Left renal pelvis (tissue), 4 donors: ENCODE measurements around the gene SERPINB12. TPM values are rescaled to one million over a fixed set of nuclear protein-coding genes. Genes with fewer than 3 reads are reported as not detected.

Experiments
- DNase-seq, 4 donors: peaks; one replicate each; pipeline ENCODE4 v3.0.0-alpha.2; 2013; ENCODE audit warnings: low read depth in 4 of 4, low spot score in 3 of 4
- polyA plus RNA-seq, 4 donors: library from polyadenylated mRNA; unstranded; fragments of 120-200 nt; gene quantifications; one replicate each; pipeline ENCODE4 v1.2.1, GENCODE V29; 2013; ENCODE audit not compliant: insufficient read length in 4 of 4

SERPINB12 gene
- polyA plus RNA-seq, 4 donors = not detected

DNA sequence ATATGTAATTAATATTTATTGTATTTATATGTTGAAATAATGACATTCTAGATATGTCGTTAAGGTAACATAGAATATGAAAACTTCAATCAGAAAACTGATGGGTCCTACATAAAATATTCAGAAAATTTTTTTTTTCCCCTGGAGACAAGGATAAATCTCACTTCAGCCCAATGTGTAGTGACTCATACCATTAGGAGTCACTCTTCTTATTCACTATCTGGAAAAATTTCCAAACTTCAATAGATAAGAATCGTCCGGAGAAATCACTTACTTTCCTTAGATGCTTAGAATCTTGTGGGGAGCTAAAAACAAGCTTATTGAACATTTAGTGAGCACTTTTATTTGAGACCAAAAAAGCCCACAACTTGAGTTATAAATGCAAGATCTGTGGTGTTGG is 49.6 kb downstream of the SERPINB12 start:
- DNase-seq = no peak

DNA sequence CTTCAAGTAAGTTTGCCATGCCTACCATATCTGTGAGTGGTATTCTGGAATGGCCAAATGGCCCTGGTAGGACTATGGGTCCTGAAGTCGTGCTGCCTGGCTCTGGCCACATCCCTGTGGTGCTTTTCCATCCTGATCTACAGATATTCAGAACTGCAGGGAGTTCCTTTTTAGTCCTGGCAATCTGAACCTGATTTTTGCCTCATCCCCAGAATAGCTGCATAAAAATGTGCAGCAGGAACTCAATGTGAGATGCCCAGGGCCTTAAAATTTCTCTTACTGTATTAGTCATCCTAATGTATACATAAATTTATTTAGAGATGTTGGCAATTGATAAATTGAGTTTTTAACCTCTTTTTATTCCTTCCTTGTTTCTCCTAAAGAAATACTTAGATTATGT is 50.3 kb downstream of the SERPINB12 start:
- no peak for DNase-seq

DNA sequence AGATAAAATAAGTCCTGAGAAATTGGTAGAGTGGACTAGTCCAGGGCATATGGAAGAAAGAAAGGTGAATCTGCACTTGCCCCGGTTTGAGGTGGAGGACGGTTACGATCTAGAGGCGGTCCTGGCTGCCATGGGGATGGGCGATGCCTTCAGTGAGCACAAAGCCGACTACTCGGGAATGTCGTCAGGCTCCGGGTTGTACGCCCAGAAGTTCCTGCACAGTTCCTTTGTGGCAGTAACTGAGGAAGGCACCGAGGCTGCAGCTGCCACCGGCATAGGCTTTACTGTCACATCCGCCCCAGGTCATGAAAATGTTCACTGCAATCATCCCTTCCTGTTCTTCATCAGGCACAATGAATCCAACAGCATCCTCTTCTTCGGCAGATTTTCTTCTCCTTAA is 54.8 kb downstream of the SERPINB12 start:
- no peak for DNase-seq

DNA sequence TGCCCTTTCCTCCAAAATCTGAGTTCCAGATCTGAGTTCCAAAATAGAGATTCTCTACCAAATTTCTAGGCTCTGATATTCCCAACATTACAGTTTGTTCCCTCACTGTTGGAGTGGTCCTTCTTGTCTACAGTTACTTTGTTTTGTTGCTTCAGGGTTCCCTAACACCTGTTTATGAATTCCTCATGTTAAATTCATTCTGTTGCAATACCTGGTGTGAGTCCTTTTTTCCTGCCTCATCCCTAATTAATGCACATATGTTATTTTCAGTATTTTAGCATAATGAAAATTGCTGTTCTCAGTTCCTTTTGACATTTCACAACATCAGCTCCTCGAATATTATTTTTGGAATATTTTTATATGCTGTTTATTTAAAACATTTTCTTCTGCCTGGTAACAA is 61.2 kb downstream of the SERPINB12 start:
- no peak for DNase-seq

DNA sequence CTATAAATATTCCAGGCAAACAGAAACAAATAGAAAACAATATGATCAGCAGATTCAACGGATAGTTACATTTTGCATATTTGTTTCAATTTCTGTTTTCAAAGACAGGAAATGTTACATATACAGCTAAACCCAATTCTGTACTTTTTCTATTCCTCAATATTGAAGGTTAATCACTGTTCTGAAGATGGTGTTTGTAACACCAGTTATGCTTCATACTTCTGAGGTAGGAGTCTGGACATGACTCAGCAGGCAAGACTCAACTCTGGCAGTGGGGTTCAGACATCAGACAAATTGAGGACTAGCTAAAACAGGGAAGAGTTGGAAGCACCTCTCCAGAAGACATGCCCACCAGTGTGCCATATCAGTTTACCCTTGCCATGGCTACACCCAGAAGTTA is 61.6 kb downstream of the SERPINB12 start:
- DNase-seq = no peak

DNA sequence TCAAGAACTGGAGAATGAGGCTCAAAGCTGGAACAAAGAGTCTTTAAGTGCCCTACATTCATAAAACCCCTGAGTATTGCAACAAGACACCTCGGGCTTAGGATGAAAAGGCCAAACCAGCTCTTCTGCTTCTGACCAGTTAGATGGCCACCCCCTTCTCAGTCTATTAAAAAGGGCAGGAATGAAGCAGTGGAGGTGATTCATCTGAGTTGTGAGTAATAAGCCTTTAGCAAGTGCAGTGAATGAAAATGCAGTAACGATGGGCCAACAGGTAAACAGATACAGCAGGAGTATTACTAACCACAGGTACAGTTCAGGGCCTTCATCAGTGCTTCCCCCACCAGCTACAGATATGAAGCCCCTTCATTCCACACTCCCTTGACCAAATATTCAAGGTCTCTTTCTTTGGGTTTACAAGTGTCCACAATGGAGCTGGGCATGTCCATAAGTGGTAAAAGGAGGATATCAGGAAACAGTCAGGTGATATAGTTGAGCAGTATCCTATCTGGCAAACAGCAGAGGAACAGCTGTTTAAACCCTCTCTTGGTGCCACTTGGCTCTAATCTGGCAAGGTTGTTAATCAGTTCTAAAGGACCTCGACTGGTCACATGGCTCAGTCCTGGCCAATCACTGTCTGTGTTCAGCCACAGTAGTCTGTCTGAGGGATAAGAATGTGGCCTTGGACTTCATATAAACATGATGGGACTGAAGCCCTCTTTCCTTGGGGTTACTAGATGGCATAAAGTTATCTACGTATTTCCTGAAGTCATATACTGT is 62.8 kb downstream of the SERPINB12 start:
- no peak for DNase-seq

DNA sequence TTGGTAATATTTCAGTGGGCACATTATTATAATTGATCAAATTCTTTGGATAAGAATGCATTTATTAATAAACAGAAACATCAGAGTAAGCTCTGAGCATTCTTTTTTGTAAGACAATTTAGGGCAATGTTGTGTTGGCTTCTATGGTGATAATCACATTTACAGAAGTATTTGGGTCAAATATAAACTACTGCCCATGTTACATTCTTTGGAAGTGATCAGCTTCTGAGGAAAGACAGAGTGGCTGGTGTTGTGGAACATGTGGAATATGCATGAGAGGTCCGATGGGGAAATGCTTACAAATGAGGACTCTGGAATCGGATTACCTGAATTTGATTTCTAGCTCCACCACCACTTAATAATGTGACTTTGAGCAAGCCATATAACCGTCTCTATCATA is 64.4 kb downstream of the SERPINB12 start:
- no peak for DNase-seq

DNA sequence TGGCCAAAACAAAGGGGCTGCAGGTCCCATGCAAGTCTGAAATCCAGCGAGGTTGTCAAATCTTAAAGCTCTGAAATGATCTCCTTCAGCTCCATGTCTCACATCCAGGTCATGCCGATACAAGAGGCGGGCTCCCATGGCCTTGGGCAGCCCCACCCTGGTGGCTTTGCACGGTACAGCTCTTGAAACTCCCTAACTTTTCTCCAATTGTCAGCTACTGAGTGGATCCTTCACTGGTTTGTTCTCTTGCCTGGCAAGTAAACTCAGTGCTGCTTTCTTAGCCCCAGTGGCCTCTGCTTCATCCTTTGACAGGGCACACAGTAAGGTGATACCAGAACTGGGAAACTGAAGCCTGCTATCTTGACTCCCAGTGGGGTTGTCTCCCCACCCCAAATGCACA is 71.3 kb downstream of the SERPINB12 start:
- no peak for DNase-seq

DNA sequence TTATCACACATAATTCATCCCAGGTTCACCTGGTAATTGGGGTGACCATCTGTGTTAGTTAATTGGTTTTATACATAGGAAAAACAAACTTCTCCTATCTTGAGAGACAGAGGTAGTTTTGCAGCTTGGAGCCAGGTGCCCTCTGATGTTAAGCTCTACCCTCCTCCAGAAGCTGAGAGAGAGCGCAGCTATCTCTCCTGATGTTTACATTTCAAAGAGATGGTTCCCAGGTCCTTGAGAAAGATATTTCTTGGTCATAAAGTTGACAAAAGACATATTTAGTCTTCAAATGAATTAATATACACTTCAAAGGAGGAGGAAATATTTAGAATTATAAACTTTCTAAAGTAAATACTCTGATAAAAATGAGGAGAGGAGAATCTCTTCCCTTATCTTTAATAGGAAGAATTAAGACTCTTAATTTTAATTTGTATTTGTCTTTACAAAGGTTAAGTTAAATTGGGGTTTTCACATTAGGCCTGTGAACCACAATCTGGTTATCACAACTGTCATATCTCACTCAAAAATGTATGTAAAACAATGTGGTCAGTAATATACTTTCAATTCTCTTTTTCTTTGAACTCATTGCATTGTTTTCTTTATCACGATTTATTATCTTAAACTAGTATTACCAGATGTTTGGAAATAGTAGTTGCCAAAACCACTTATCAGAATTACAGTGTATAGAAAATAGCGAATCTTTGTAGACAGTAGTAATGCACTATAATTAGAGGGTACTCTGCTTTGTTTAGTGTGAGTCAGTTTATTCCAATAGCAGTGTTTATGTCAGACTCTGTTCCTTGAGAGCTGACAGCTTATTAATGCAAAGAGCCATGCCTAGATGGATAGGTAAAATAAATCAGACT is 75.1 kb downstream of the SERPINB12 start:
- DNase-seq = no peak

DNA sequence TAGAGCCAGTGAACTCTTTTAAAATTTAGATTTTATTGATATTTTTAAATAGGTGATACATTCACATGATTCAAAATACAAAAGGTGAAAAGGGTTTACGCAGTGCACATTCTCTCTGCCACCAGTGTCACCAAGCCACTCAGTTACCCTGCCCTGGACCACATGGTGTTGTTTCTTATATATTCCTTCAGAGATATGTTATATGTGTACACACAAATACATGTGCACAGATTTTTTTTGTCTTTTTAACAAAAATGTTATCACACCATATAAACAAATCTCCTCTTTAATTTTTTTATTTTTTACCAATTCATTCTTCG is 75.7 kb downstream of the SERPINB12 start:
- DNase-seq = no peak

Other genes starting within 250 kb of the SERPINB12 start
- 10 to 100 TPM; 21.6 to 27.4 (median 24.5) TPM for gene BCL2, start 222.6 kb upstream of the SERPINB12 start, polyA plus RNA-seq
- gene KDSR, start 175.2 kb upstream of the SERPINB12 start, polyA plus RNA-seq = 10 to 100 TPM; 41.7 to 53.1 (median 46.0) TPM
- gene VPS4B, start 119.9 kb upstream of the SERPINB12 start, polyA plus RNA-seq = 10 to 100 TPM; 50.6 to 61.2 (median 56.1) TPM
- gene SERPINB5, start 65.4 kb upstream of the SERPINB12 start, polyA plus RNA-seq = under 1 TPM in 2 of 4 donors, not detected in 2; 0.04 to 0.09 TPM
- not detected for gene SERPINB13, start 45.0 kb downstream of the SERPINB12 start, polyA plus RNA-seq
- gene SERPINB4, start 101.9 kb downstream of the SERPINB12 start, polyA plus RNA-seq = under 1 TPM in 1 of 4 donors, not detected in 3; 0.23 TPM
- under 1 TPM in 2 of 4 donors, not detected in 2; 0.11 to 0.17 TPM for gene SERPINB3, start 119.5 kb downstream of the SERPINB12 start, polyA plus RNA-seq
- gene SERPINB11, start 160.6 kb downstream of the SERPINB12 start, polyA plus RNA-seq = not detected
- under 1 TPM; 0.40 to 0.92 (median 0.59) TPM for gene SERPINB7, start 233.0 kb downstream of the SERPINB12 start, polyA plus RNA-seq